ENCODE measurements around the gene ITPR1.

GRCh38 chr3:4581920-4582611 lies 88.9 kb downstream of the ITPR1 start:
- TF ChIP-seq CTCF (IDR thresholded peaks at IDR 0.05) (no peak), POLR2A (IDR thresholded peaks at IDR 0.05) (no peak)
